ENCODE measurements around the gene CLNK.

Gene CLNK

DNA sequence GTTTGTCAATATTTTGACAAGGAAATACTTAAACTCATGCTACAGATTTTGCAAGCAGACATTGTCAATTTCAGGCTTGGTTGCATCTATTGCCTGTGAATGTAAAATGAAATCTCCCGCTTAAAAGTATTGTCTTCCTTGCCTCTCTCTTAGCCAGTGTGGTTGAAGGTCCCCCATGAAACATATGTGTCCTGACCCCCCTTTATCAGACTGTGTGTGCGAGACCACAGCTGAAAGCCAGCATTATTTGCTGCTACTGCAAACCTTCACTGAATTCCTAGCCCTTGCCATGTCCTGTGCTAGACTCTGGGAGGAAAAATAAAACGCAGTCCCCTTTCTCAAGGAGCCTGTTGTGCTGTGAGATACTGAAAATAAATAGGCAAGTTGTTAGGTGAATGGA lies 16.6 kb upstream of the CLNK start:
- no peak for DNase-seq

DNA sequence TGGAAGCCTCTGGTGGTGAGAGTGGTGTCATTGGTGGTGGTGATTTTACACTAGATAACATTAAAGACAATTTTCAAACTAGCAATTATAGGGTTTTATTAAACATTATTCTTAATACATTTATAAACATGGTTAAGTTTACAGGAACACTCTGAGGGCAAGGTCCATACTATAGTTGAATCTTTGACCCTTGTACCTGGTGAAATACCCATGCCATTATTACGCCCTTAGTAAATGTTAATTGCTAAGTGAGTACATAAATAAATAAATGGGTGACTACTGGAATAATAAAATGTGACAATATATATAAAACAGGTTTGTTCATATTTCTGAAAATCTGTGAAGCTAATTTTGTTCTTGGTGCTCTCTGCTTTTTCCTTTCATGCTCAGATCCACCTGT lies 13.6 kb upstream of the CLNK start:
- DNase-seq, result no peak

DNA sequence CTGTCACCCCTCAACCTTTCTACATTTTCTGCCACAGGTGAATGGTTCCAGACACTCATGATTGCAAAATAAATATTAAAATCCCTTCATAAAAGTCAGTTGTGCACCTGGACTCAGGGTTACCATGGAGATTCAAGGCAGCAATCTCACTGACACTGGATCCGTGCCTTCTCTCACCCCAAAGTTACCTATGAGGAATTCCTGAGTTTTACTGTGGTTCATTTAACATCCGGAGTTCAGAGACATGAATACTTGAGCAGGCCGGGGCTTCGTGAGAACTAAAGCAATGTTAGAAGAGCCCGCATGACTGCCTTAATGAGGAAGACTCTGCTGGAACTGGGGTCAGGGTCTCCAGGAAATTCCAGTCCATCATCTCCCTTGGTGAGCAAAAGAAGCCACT lies 12.5 kb upstream of the CLNK start:
- no peak for DNase-seq

DNA sequence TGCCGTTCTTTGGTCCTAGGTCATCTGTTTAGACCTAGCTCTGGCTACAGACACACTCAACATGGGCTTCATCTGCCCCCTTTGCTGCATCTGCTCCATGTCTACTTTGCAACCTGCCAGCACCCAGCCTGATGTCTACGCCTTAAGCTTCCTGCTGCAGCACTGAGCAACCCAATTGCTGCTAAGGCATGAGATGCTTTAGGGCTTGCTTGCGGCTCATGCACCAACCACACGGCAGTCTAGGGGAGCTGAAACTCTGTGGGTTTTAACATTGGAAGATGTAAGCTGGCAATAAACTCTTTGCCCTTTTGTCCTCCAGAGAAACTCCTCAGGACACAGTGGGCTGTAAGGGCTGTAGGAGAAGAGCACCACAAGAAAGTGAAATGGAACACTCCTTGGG lies 11.7 kb upstream of the CLNK start:
- DNase-seq, result no peak

DNA sequence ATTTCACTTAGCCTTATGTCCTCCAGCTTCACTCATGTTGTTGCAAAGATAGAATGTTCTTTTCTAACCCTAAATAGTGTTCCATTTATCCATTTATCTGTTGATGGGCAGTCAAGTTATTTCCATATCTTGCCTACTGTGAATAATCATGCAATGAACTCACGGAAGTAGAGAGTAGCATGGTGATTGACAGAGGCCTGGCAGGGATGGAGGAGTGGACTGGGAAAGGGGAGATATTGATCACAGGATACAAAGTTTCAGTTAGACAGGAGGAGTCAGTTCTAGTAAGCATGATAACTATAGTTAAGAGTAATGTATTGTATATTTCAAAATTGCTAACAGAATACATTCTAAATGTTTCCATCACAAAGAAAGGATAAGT lies 10.3 kb upstream of the CLNK start:
- no peak for DNase-seq

DNA sequence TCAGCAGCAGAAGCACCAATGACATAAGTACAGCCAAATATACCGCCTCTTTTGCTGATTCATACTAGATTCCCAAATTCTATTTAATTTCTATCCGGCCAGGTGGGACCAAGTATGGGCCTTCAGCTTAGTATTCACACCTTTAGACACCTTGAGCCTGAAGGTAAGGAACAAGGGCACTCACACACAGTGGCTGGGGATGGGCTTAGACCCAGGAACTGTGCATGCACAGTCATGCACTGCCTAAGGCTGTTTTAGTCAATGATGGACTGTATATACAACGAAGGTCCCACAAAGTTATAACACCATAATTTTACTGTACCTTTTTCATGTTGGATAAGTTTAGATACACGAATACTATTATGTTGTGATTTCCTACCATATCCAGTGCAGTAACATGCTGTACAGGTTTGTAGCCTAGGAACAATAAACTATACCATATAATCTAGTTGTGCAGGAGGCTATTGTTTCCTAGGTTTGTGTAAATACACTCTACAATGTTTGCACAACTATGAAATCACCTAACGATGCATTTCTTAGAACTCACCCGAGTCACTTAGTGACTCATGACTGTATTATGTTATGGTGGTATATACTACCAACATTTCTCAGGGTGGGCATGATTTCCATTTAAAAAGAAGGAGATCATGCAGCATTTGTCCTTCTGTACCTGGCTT lies 9.7 kb upstream of the CLNK start:
- DNase-seq, result no peak

DNA sequence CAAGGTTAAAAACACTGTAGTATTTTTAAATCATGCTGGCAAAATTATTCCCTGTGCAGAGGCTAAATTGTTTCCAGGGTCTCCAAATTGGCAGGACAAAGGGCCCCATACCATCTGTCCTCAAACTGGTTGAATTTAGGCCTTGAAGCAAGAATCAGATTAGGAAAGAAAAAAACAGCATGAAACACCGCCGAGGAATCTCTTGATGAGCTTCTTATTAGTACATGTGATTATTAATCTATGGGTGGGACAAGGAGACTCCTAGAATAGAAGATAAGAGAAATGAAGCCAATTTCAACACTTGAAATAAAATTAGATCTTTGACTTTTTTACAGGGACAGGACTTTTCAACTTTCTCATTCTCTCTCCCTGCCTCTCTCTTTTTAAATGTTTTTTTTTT lies 7.1 kb upstream of the CLNK start:
- no peak for DNase-seq

DNA sequence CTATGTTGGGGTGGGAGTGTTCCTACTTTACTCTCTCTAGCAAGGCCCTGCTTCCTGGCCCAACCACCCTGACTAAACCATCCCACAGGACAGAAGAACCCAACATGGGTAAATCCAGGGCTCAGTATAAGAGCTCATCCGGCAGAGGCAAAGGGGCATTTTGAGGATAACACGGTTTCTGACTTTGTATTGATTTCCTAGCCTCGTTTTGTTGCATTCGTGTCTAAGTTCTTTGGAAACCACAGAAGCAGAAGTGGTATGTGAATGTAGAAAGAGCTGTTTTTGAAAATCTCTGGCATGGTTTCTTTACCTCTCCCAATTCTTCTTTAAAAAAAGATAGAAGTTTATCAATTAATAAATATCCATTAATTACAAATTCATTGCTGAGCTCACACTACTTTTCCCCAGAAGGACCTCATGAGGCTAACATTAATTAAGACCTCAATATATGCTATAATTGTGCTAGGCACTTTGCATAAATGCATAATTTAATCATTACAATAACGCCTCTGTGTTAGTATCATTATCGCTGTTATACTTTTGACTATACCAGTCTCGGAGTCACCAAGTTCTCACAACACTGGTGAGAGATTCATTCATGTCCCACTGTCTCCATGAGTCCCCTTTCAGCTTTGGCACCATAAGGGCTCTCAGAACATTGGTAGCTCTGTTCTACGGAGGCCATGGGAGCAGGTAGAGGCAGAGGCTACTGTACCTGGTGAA lies 5.8 kb upstream of the CLNK start:
- peak; percentile 13 for DNase-seq

DNA sequence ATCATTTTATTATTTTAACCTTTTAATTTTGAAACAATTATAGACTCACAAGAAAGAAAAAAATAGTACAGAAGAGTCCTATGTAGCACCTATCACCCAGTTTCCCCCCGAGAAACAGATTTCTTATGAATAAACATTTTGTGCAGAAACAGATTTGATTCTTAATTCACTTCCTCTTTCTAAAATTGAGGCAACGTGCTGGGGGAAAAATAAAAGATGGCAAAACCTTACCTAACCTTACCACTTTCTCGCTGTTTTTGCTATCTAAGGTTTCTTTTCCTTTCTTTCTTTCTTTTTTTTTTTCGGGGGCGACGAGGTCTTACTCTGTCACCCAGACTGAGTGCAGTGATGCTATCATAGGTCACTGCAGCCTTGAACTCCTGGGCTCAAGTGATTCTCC lies 4.3 kb upstream of the CLNK start:
- no peak for DNase-seq

DNA sequence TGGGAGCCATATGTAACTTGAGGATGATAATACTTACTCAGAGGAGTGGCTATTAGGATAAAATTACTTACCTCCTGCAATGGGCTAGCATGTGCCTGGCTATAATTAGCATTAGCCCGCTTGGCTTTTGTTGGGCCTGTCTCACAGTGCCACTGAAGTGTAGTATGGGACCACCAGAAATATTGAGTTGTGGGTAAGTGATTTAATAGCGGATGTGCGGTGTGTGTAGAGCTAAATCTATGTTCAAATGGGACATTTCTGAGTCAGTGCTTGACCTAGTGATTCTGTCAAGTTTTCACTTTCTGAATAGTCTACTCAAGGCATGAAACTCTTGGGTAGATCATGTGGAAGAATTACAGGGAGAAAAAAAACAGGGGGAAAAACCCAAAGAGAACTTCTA lies 3.5 kb upstream of the CLNK start:
- no peak for DNase-seq

DNA sequence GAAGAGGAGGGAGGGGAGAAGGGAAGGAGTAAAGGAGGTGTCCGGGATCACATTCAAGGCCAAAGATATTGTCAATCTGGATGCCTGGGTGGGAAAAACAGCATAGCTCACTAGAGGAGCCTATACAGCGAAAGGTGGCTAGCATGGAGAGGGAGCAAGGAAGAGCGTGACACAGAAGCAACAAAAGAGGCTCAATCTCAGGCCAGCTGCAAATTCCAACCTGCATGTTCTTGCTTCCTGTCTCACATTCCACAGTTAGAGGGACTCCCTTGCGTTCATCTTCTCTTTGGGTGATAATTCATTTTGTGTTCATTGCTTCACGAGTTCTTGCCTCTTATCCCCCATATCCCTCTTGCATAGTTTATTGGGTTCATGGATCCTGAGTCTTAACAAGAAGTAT lies 3.0 kb upstream of the CLNK start:
- no peak for DNase-seq

DNA sequence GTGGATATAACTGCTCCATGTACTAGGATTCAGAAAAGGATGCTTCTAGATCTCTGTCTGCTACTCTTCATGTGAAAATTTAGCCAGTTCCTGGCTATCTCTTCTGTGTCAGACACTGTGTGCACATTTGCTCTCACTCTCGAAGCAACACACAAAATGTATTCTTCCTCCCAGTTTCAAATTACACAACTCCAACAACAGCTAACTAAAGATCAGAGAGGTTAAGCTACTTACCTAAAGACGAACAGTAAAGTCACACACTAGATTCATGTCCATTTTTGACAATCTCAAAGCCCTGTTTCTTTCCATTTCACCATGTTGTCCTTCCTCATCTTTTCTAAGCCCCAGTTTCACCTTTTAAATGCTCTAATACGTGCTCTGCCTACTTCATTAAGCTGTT lies 2.2 kb downstream of the CLNK start:
- DNase-seq, result no peak

DNA sequence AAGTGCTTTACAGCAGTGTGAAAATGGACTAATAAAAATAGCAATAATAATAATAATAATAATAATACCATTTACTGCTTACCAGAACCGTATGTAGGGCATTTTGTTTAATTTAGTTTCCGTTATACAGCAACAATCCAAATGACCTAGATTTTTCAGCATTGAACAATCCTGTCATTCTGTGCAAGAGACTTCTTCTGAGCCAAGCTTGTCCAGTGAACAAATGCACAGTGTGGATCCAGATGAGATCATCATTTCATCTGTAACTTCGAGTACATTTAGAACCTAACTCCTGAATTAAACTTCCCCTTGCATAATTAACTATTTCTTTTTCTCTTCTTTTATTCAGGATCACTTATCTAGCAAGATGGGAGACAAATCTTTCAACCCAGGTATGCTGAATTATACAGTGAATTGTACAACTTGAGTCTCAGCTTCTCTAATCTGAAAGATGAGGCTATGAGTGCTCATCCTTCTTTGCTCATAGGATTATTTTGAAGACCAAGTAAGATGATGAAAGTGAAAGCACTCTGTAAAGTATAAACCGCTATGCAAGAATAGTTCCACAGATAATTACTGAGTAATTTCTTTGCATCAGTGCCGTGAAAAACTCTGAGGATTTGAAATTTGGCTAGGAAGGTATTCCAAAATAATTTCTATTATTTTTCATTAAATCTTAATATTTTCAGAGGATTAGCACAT lies 6.6 kb downstream of the CLNK start:
- DNase-seq, result peak; percentile 31

DNA sequence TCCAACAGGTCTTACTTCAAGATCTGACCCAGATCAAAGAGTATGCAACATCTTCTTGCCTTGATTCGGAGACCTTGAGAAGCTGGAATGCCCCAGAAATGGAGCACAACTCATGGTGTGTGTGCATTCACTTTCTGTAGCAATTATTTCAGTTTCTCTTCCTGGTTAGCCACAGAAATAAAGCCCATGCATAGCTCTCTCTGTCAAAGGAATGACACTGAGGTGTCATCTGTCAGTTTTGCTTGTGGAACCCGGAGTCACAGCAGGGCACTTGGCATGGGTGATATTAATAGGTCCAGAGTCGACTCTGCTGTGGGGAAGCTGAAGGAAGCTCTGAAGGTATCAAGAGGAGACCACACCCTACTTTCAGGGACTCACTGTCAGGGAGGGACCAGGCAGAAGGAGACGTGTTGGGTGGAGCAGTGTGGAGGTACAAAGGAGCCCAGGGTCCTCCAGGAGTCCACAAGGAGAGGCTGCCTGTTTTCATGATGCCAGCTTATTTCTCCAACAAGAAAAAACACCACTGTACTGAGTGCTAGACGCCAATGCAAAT lies 10.7 kb downstream of the CLNK start:
- no peak for DNase-seq

DNA sequence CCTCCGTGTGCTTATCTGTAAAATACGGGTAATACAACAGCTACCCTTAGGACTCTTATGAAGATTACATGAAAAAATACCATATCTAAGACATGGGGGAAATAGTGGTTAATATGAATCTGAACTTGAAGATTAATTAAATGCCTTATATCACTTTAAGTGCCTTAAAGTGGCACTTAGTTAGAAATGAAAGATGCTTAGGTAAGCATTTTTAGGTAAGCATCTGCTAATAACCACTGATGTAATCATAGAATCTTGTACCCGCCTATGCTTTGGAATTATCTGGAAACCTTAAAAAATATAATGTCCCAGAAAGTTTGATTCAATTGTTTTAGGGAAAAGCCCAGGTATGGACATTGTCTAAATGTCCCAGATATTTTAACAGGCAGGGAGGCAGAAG lies 12.2 kb downstream of the CLNK start:
- no peak for DNase-seq

DNA sequence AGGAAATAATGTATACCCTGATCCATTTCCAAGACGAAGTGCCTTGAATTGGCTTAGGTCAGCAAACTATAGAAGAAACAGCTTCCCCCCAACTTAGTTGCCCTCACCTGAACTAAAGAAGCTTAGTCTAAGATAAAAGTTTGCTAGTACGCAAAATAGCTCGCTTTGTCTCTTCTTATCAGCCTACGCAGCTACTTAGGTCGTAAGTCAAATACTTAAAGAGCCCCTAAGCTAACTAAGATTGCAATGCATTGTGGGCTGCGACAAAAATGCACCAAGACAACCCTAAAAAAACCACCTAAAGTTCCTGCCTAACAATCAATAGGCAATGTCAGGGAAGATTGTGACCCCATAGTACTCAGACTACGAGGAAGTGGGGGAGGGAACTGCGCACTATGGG lies 12.8 kb downstream of the CLNK start:
- no peak for DNase-seq

DNA sequence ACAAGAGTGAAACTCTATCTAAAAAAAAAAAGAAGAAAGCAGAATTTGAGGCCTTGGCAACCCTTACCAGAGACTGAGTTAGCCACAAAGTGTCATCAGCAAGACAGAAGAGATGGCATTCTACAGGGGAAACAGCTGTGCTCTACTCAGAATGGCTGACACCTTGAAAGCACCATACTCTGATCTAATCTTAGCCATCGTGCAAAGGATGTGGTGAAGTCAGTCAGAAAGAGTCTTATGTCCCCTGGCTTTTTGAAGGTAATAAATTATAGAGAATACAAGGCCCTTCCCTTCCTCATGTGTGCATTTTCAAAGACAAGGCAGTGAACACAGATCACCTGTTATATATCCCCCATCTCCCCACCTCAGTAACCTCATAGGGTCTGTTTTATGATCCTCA lies 13.2 kb downstream of the CLNK start:
- no peak for DNase-seq

DNA sequence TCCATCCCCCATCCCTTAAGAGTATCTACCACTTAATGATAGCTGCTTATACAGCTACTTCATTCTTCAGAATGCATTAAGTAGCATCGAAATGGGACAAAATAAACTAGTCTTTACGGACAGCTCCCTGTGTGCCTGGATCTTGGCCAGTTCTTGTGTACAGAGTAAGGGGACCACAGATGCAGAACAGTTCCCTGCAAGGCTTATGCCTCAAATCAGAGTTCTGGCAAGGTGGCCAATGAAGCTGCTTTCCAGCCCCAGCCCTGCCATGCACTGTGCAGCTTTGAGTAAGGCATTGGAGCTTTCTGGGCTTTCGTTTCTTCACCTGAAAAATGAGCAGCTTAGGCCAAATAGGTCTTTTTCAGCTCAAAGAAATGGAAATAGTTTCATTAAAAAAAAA lies 14.2 kb downstream of the CLNK start:
- DNase-seq, result no peak

DNA sequence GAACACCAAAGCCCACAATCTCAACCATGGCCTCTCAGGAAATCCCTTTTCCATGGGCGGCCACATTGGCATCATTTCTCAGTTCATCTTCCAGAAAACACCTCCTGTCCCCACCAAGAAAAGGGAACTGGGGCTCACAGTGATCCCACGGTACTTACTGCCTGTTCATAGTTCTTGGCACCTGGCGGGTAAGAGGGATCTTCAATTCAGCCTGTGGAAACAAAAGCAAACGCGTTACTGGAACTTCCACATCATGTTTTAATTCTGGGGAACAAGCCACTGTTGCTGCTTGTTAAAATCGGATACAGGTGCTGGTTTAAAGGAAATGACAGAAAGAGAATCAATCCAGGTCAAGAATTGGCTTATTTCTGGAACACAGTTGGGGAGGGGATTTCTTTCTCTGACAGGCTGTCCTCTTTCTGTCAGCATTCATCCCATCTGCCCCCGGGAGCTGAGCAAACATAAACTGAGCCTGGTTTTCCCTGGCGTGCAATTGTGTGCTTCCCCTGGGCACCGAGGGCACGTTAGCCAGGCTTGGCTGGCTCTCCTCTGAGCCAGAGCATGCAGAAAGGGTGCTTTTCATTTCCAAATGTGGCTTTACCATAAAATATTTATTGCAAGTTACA lies 16.8 kb downstream of the CLNK start:
- no peak for DNase-seq

DNA sequence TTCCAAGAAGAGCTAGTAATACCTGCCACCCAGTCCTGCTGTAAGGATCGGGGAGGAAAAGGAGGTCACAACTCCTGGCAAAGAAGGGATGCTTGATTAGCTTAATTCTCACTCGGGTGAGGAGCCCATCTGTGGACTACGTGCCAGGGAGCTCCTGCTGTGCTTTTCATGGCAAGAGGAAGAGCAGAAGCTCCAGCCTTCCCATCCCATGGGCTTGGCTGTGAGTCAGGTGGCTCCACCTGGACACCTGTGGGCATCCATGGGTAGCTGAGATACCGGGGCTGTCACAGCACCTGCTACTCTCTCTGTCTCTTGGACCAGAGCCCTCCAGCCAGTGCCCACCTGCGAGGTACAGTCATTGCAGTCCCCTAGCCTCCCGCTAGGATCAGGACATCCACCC lies 18.0 kb downstream of the CLNK start:
- DNase-seq, result no peak

DNA sequence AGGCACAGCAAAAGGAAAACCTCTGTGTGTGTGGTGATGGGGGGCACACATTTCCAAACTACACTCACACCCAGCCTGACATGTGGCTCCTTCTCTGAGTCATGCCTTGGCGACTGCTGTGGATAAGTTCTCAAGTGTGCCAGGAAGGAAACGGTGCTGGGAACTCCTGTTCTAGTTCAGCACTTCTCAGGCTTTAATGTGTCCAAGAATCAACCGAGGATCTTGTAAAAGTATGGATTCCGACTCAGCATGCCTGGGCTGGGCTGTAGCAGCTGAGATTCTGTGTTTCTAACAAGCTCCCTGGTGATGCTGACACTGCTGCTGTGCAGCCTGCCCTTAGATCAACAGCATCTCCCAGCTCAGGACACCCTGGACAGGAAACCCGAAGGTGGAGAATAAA lies 20.2 kb downstream of the CLNK start:
- DNase-seq, result no peak

DNA sequence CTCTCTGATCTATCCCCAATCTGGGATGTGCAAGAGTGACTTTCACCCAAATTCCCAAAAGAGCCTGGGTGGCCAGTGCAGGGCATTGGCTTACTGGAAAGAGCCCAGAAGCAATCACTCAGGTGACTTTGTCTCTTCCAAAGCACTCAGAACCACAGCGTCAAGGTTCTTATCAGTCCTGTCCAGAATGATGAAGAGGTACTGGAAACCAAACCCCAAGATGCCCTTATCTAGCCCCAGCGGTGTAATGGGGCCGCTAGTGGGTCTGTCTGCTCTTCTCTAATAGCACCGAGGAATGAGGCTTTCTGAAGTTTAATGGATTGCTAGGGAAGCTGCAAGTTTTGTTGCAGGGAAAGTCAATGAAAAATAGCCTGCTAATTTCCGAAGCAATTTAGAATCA lies 21.6 kb downstream of the CLNK start:
- peak; percentile 78 for DNase-seq

DNA sequence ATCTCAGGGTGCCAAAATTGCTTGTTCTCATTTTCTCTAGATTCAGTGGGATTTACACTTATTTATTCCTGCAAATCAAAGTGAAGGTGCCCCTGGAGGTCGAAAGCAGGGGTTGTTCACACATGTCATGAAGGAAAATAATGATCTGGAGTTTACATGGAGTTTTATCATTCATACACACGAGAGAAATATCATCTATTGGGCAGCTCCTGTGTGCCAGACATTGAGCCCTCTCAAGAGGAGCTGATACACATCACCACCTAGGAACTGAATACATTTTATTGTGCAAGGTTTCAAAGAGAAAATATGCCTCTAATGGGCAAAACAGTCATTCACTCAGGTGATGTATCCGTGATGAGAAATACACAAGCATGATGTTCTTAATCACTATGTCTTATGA lies 23.5 kb downstream of the CLNK start:
- no peak for DNase-seq

DNA sequence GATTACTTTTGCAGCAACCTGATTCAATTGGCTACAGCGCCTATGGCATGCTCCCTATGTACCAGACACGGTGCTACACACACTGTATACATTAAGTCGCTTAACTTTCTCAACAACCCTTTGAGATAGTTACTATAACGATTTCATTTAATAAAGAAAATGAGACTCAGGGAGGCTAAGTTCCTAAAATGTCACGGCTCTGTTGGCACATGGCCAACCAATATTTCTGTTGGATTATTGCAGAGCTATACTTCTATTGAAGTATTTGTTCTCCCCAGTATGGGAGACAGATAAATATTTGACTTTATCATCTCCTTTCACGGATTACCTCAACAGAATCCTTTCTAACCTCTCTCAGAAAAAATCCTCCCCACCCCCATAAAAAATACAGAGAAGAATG lies 25.3 kb downstream of the CLNK start:
- peak; percentile 65 for DNase-seq
